HCT116 (cell line): ENCODE measurements around the gene MED15. TPM values are rescaled to one million over a fixed set of nuclear protein-coding genes. Genes with fewer than 3 reads are reported as not detected.

Experiments
- ATAC-seq: fragments of 200-7000 bp; cut with Tn5 transposase; 2 replicates; pipeline ENCODE4 v1.9.1; 2020; ENCODE audit warnings: mild to moderate bottlenecking, moderate library complexity
- BruUV-seq: library from RNA; stranded (reverse); fragments of 400-500 nt; replicated peaks from 2 replicates; lab custom pipeline; 2021; lab: Mats Ljungman, UMichigan
- CTCF ChIA-PET: fragments of 300-600 bp; sonication (Branson Sonifier 250); formaldehyde crosslinking; loops from one replicate; lab custom pipeline; 2021; ENCODE audit warnings: antibody characterized with exemption; lab: Charles Lee
- POLR2A ChIA-PET: fragments of 300-600, 350-600 bp; sonication (Branson Sonifier 250); formaldehyde crosslinking; loops from one replicate; lab custom pipeline; 2021; ENCODE audit warnings: antibody characterized with exemption; lab: Charles Lee
- RAD21 ChIA-PET, 2 experiments: fragments of 300-600 bp; sonication (Branson Sonifier 250); formaldehyde crosslinking; loops; one replicate each; lab custom pipeline; 2023; ENCODE audit warnings: low total read pairs in 2 of 2; ENCODE audit not compliant: uncharacterized antibody in 2 of 2, unreplicated experiment in 2 of 2, low non-redundant PET in 1 of 2; lab: Charles Lee
- DNase-seq: peaks from one replicate; pipeline ENCODE4 v3.0.0-alpha.2; 2010; ENCODE audit warnings: low read depth, low spot score
- H2AFZ ChIP-seq: fragments of 200-600 bp; shearing (Covaris generic), sonication (generic); 2 replicates; pipeline ENCODE4 v1.6.1; 2017; ENCODE audit warnings: low read depth, mixed run types, mixed read lengths, antibody characterized with exemption, low read length; ENCODE audit not compliant: poor library complexity, severe bottlenecking
- H3K27ac ChIP-seq: 2 replicates; pipeline ENCODE4 v1.5.1; 2012; ENCODE audit warnings: low read depth, low read length
- H3K27me3 ChIP-seq: fragments of 200-600 bp; sonication (generic); 2 replicates; pipeline ENCODE4 v1.6.1; 2016; ENCODE audit warnings: mixed run types, low read length, mixed read lengths; ENCODE audit not compliant: insufficient read depth
- H3K36me3 ChIP-seq, 2 experiments: fragments of 200-500 bp in 1 of 2; fragments of 200-600 bp in 1 of 2; sonication (Bioruptor generic) in 1 of 2; sonication (generic) in 1 of 2; 2 replicates each; pipeline versions ENCODE4 v1.5.1 to v1.6.1; 2014 to 2016; ENCODE audit warnings: low read length in 2 of 2, inconsistent platforms in 1 of 2, mixed read lengths in 1 of 2, mixed run types in 1 of 2; ENCODE audit not compliant: insufficient read depth in 2 of 2, control insufficient read depth in 1 of 2
- H3K4me1 ChIP-seq, 2 experiments: fragments of 200-600 bp in 1 of 2; sonication (generic) in 1 of 2; 2 replicates each; pipeline versions ENCODE4 v1.5.1 to v1.6.1; 2012 to 2017; ENCODE audit warnings: low read length in 2 of 2, inconsistent platforms in 1 of 2, mild to moderate bottlenecking in 1 of 2, mixed read lengths in 1 of 2, mixed run types in 1 of 2, moderate library complexity in 1 of 2; ENCODE audit not compliant: insufficient read depth in 2 of 2, control insufficient read depth in 1 of 2
- H3K4me2 ChIP-seq: fragments of 200-600 bp; sonication (generic); 2 replicates; pipeline ENCODE4 v1.6.1; 2017; ENCODE audit warnings: mixed run types, low read length, mixed read lengths
- H3K4me3 ChIP-seq, 2 experiments: fragments of 200-600 bp in 1 of 2; sonication (generic) in 1 of 2; replicated peaks in 1 of 2; 2 replicates each; pipeline ENCODE4 v1.5.1; 2011 to 2016; ENCODE audit warnings: low read length in 2 of 2, control low read depth in 1 of 2, low read depth in 1 of 2, mild to moderate bottlenecking in 1 of 2, mixed read lengths in 1 of 2, mixed run types in 1 of 2
- H3K79me2 ChIP-seq: fragments of 200-600 bp; sonication (generic); 2 replicates; pipeline ENCODE4 v1.6.1; 2017; ENCODE audit warnings: mild to moderate bottlenecking, mixed run types, low read length, moderate library complexity, mixed read lengths; ENCODE audit not compliant: insufficient read depth
- H3K9ac ChIP-seq: fragments of 200-600 bp; sonication (generic); 2 replicates; pipeline ENCODE4 v1.6.1; 2016; ENCODE audit warnings: low read length, mixed read lengths
- H3K9me2 ChIP-seq: fragments of 200-600 bp; sonication (generic), shearing (Covaris generic); 2 replicates; pipeline ENCODE4 v1.6.1; 2017; ENCODE audit warnings: mixed run types, mild to moderate bottlenecking, moderate library complexity; ENCODE audit not compliant: insufficient read depth
- H3K9me3 ChIP-seq, 2 experiments: fragments of 200-500 bp in 1 of 2; fragments of 200-600 bp in 1 of 2; sonication (Bioruptor generic) in 1 of 2; sonication (generic) in 1 of 2; 2 replicates each; pipeline ENCODE4 v1.6.1; 2014 to 2017; ENCODE audit warnings: low read length in 2 of 2, mixed read lengths in 2 of 2, inconsistent platforms in 1 of 2, low read depth in 1 of 2, mild to moderate bottlenecking in 1 of 2, mixed run types in 1 of 2, moderate library complexity in 1 of 2; ENCODE audit not compliant: control insufficient read depth in 1 of 2, insufficient read depth in 1 of 2
- H4K20me1 ChIP-seq: fragments of 200-600 bp; sonication (generic), shearing (Covaris generic); 2 replicates; pipeline ENCODE4 v1.6.1; 2017; ENCODE audit warnings: mixed run types, mild to moderate bottlenecking, moderate library complexity; ENCODE audit not compliant: insufficient read depth
- ATF3 ChIP-seq: IDR thresholded peaks from 2 replicates; pipeline ENCODE4 v1.6.1; 2012
- CBX3 ChIP-seq: IDR thresholded peaks from 2 replicates; pipeline ENCODE4 v1.6.1; 2012; ENCODE audit warnings: low read depth
- CTCF ChIP-seq, 3 experiments: fragments of 200-600 bp in 1 of 3; sonication (generic) in 1 of 3; IDR thresholded peaks in 2 of 3; conservative IDR thresholded peaks in 1 of 3; 2 replicates each; pipeline ENCODE4 v1.5.1; 2012 to 2017; ENCODE audit warnings: low read depth in 2 of 3, low read length in 2 of 3, antibody characterized with exemption in 1 of 3, borderline replicate concordance in 1 of 3, control low read depth in 1 of 3, mild to moderate bottlenecking in 1 of 3, mixed read lengths in 1 of 3, mixed run types in 1 of 3, moderate library complexity in 1 of 3; ENCODE audit not compliant: insufficient read depth in 1 of 3
- EGR1 ChIP-seq: IDR thresholded peaks from 2 replicates; pipeline ENCODE4 v1.6.1; 2012; ENCODE audit warnings: low read depth
- ELF1 ChIP-seq: IDR thresholded peaks from 2 replicates; pipeline ENCODE4 v1.6.1; 2012; ENCODE audit warnings: low read depth, borderline replicate concordance
- EZH2 ChIP-seq: fragments of 200-600 bp; sonication (generic); IDR thresholded peaks from 2 replicates; pipeline ENCODE4 v1.6.1; 2017; ENCODE audit warnings: antibody characterized with exemption, mixed run types
- FOSL1 ChIP-seq: IDR thresholded peaks from 2 replicates; pipeline ENCODE4 v1.6.1; 2012; ENCODE audit warnings: low read depth
- JUND ChIP-seq: IDR thresholded peaks from 2 replicates; pipeline ENCODE4 v1.6.1; 2012
- MAX ChIP-seq: IDR thresholded peaks from 2 replicates; pipeline ENCODE4 v1.6.1; 2012
- POLR2A ChIP-seq: IDR thresholded peaks from 2 replicates; pipeline ENCODE4 v1.7.0; 2011; ENCODE audit warnings: borderline replicate concordance; ENCODE audit not compliant: insufficient read depth, insufficient read length; ENCODE audit errors: extremely low read depth
- REST ChIP-seq: IDR thresholded peaks from 2 replicates; pipeline ENCODE4 v1.6.1; 2012; ENCODE audit warnings: low read depth
- SIN3A ChIP-seq: IDR thresholded peaks from 2 replicates; pipeline ENCODE4 v1.6.1; 2012; ENCODE audit warnings: low read depth
- SP1 ChIP-seq: IDR thresholded peaks from 2 replicates; pipeline ENCODE4 v1.6.1; 2012; ENCODE audit warnings: low read depth
- SRF ChIP-seq: IDR thresholded peaks from 2 replicates; pipeline ENCODE4 v1.6.1; 2012; ENCODE audit warnings: low read depth
- TCF7L2 ChIP-seq: IDR thresholded peaks from 2 replicates; pipeline ENCODE4 v1.7.0; 2011; ENCODE audit warnings: borderline replicate concordance, inconsistent platforms; ENCODE audit not compliant: insufficient read depth, insufficient read length; ENCODE audit errors: extremely low read depth
- YY1 ChIP-seq: IDR thresholded peaks from 2 replicates; pipeline ENCODE4 v1.6.1; 2011; ENCODE audit warnings: low read length, low read depth, moderate library complexity, mild to moderate bottlenecking; ENCODE audit not compliant: insufficient replicate concordance; ENCODE audit errors: extremely low read depth
- ZFX ChIP-seq: fragments of 450-650 bp; IDR thresholded peaks from 2 replicates; pipeline ENCODE4 v1.6.1; 2017
- ZNF274 ChIP-seq: fragments of 200-500 bp; sonication (Bioruptor generic); IDR thresholded peaks from 2 replicates; pipeline ENCODE4 v1.6.1; 2014; ENCODE audit warnings: mild to moderate bottlenecking, low read depth, low read length, inconsistent platforms
- intact Hi-C: fragments of 100-400 bp; cut with micrococcal nuclease; formaldehyde crosslinking; loops from 2 replicates; pipeline ENCODE4 v1.10.0; 2022
- total RNA-seq: library from RNA; stranded (reverse); gene quantifications from one replicate; pipeline ENCODE4 v1.2.1, GENCODE V29; 2021; ENCODE audit not compliant: unreplicated experiment

MED15 gene
- total RNA-seq, 1 experiment from 2014 or later = 81.3 TPM

- CTCF ChIA-PET = no interaction called here
- Histone ChIP-seq H3K27me3 (no peaks in the 10 kb centered on the region), H2AFZ (no peak overlapping the region), H3K4me3 (no peak overlapping the region), H3K36me3 (peaks cover 12 to 13% of the 10 kb centered on the region in 2 experiments; a peak in 2 of 4 replicates), H3K9me2 (no peaks in the 10 kb centered on the region), H3K9me3 (no peaks in the 10 kb centered on the region), H3K9ac (no peak overlapping the region), H3K27ac (no peak overlapping the region), H3K4me2 (no peak overlapping the region), H3K79me2 (peaks cover 94% of the 10 kb centered on the region), H3K4me1 (peaks cover 7 to 36% of the 10 kb centered on the region in 2 experiments), H4K20me1 (no peaks in the 10 kb centered on the region; the same call in 1 of the 2 replicates)
- ATAC-seq (no peak), DNase-seq (no peak)
- BruUV-seq = no TSS peak
- intact Hi-C loops = no loop called here
- RAD21 ChIA-PET = no interaction called here
- TF ChIP-seq ELF1 = no peak
- TF ChIP-seq SIN3A = no peak
- no peak for TF ChIP-seq ZNF274
- no peak for TF ChIP-seq EZH2
- TF ChIP-seq YY1 = no peak
- no peak for TF ChIP-seq ZFX
- no peak for TF ChIP-seq ATF3
- TF ChIP-seq MAX = no peak
- TF ChIP-seq FOSL1 = no peak
- TF ChIP-seq CBX3 = no peak
- TF ChIP-seq CTCF (IDR thresholded peaks at IDR 0.05 in 2 of 3, conservative IDR thresholded peaks at IDR 0.05 in 1 of 3; ENCODE audit: borderline replicate concordance in 1 of 3, insufficient read depth in 1 of 3, low read depth in 2 of 3, low read length in 2 of 3) = no peak
- no peak for TF ChIP-seq SRF
- TF ChIP-seq POLR2A = no peak
- no peak for TF ChIP-seq TCF7L2
- no peak for TF ChIP-seq JUND
- TF ChIP-seq EGR1 = no peak
- no peak for TF ChIP-seq REST
- no peak for TF ChIP-seq SP1
- POLR2A ChIA-PET = interaction anchor here (1.0 to 1.4 kb wide), 2 partner anchors 11 kb away, joined by 3 to 4 read pairs; no protein-coding TSS in a partner anchor
Observed at GRCh38 chr22:20519558-20519957, 12.1 kb downstream of the MED15 start.
